Lower leg skin (tissue), 3 donors: ENCODE data around the gene CYP3A7.

Experiments
- CTCF ChIP-seq, 3 donors: fragments of 450-650 bp; IDR thresholded peaks; one replicate each; pipeline ENCODE4 v1.5.1; 2016; ENCODE audit warnings: antibody characterized with exemption in 3 of 3, mild to moderate bottlenecking in 3 of 3, moderate library complexity in 2 of 3
- POLR2A ChIP-seq, 2 donors: fragments of 450-650 bp; IDR thresholded peaks; one replicate each; pipeline ENCODE4 v1.6.1; 2016 to 2017; ENCODE audit warnings: antibody characterized with exemption in 2 of 2, mild to moderate bottlenecking in 1 of 2, moderate library complexity in 1 of 2

DNA sequence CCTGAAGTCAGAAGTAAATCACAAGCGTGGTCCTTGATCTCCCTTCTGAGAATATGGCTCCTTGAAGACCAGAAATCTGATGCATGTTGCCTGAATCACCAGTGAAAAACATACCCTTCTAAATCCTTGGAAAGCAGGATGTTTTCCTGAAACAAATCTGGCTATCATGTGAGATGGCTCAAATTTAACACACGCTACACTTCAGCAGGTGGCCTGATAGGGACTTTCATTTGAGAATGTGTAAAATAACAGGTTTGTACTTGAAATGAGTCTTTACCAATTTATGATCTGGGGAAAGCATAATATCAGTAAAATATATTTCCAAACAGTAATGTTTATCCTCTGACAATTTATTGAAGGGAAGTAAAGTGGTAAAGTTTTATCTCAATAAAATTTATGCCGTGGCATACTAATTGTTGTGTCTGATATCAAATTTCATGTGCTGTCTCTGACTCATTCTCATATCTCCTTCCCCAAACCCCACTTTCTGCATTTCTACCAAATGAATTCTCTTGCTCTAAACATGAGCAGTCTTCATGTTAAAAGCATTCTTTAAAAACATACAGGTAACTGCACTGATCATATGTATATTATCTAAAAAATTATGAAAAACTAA, 31.6 kb upstream of the CYP3A7 start:
- no peak for TF ChIP-seq POLR2A (IDR thresholded peaks at IDR 0.05)
- TF ChIP-seq CTCF (IDR thresholded peaks at IDR 0.05) = no peak
